Osteoblast (primary cell): Measurements from ENCODE around the gene DLK2. TPM values are rescaled to one million over a fixed set of nuclear protein-coding genes. Genes with fewer than 3 reads are reported as not detected.

ENCODE experiments used
- DNase-seq: peaks from one replicate; pipeline ENCODE4 v3.0.0; 2011; ENCODE audit warnings: low spot score, mixed read lengths; ENCODE audit not compliant: insufficient read length; ENCODE audit errors: missing footprints
- H2AFZ ChIP-seq: 2 replicates; pipeline ENCODE4 v1.6.0; 2011; ENCODE audit warnings: mild to moderate bottlenecking, low read length
- H3K27ac ChIP-seq: 2 replicates; pipeline ENCODE4 v1.5.1; 2011; ENCODE audit warnings: mild to moderate bottlenecking, low read depth, low read length, moderate library complexity
- H3K27me3 ChIP-seq: 2 replicates; pipeline ENCODE4 v1.6.0; 2012; ENCODE audit warnings: mild to moderate bottlenecking, control low read depth, inconsistent platforms, low read length, moderate library complexity; ENCODE audit not compliant: insufficient read depth
- H3K36me3 ChIP-seq: 2 replicates; pipeline ENCODE4 v1.5.1; 2011; ENCODE audit warnings: mild to moderate bottlenecking, low read length, control low read depth, moderate library complexity; ENCODE audit not compliant: insufficient read depth
- H3K4me1 ChIP-seq: 2 replicates; pipeline ENCODE4 v1.5.1; 2011; ENCODE audit warnings: mild to moderate bottlenecking, low read length, control low read depth, moderate library complexity; ENCODE audit not compliant: insufficient read depth
- H3K4me2 ChIP-seq: 2 replicates; pipeline ENCODE4 v1.6.0; 2011; ENCODE audit warnings: mild to moderate bottlenecking, low read length; ENCODE audit not compliant: insufficient read depth
- H3K4me3 ChIP-seq: fragments of 200-600 bp; sonication (generic); 3 replicates; pipeline ENCODE4 v1.5.1; 2012; ENCODE audit warnings: mild to moderate bottlenecking, low read length, inconsistent platforms; ENCODE audit not compliant: insufficient read depth
- H3K79me2 ChIP-seq: 2 replicates; pipeline ENCODE4 v1.6.0; 2012; ENCODE audit warnings: mild to moderate bottlenecking, low read length, control low read depth, inconsistent platforms; ENCODE audit not compliant: insufficient read depth
- H3K9me3 ChIP-seq: 2 replicates; pipeline ENCODE4 v1.5.1; 2011; ENCODE audit warnings: low read depth, low read length, control low read depth
- H4K20me1 ChIP-seq: 2 replicates; pipeline ENCODE4 v1.6.0; 2012; ENCODE audit warnings: mild to moderate bottlenecking, low read length, control low read depth; ENCODE audit not compliant: insufficient read depth
- CTCF ChIP-seq: IDR thresholded peaks from 2 replicates; pipeline ENCODE4 v1.5.1; 2011; ENCODE audit warnings: mild to moderate bottlenecking, low read depth, low read length, moderate library complexity; ENCODE audit errors: extremely low read depth
- total RNA-seq: library from RNA; depleted of rRNA; stranded (reverse); fragments of >200 nt; gene quantifications from 2 replicates; pipeline ENCODE4 v1.2.3, GENCODE V29; 2012

Gene DLK2
- total RNA-seq, 1 donor = not detected

GRCh38 chr6:43434001-43434840 lies 21.1 kb downstream of the DLK2 start:
- H3K27ac ChIP-seq = no peak overlapping the region
- H3K9me3 ChIP-seq = no peaks in the 10 kb centered on the region
- no peak overlapping the region for H3K4me3 ChIP-seq
- H3K36me3 ChIP-seq = peaks cover 51% of the 10 kb centered on the region
- H2AFZ ChIP-seq = no peak overlapping the region
- peaks cover 5% of the 10 kb centered on the region for H4K20me1 ChIP-seq
- no peak for TF ChIP-seq CTCF
- no peak overlapping the region for H3K4me2 ChIP-seq
- H3K27me3 ChIP-seq = no peaks in the 10 kb centered on the region
- peaks cover 22% of the 10 kb centered on the region for H3K79me2 ChIP-seq
- peak; percentile 38 for DNase-seq
- H3K4me1 ChIP-seq = peaks cover 15% of the 10 kb centered on the region

GRCh38 chr6:43433148-43433547 lies 22.2 kb downstream of the DLK2 start:
- peaks cover 24% of the 10 kb centered on the region for H3K4me1 ChIP-seq
- H3K79me2 ChIP-seq = peaks cover 32% of the 10 kb centered on the region
- H3K36me3 ChIP-seq = peaks cover 41% of the 10 kb centered on the region
- H3K4me3 ChIP-seq = no peak overlapping the region
- H3K27ac ChIP-seq = no peak overlapping the region
- H4K20me1 ChIP-seq = peaks cover 8% of the 10 kb centered on the region
- H3K27me3 ChIP-seq = no peaks in the 10 kb centered on the region
- no peaks in the 10 kb centered on the region for H3K9me3 ChIP-seq
- H3K4me2 ChIP-seq = no peak overlapping the region
- no peak for TF ChIP-seq CTCF
- no peak for DNase-seq
- H2AFZ ChIP-seq = no peak overlapping the region

GRCh38 chr6:43432009-43432945 lies 23.1 kb downstream of the DLK2 start:
- no peak for DNase-seq
- H4K20me1 ChIP-seq = peaks cover 8% of the 10 kb centered on the region
- H3K27ac ChIP-seq = no peak overlapping the region
- peaks cover 25% of the 10 kb centered on the region for H3K4me1 ChIP-seq
- no peaks in the 10 kb centered on the region for H3K27me3 ChIP-seq
- no peaks in the 10 kb centered on the region for H3K9me3 ChIP-seq
- no peak for TF ChIP-seq CTCF
- H3K4me3 ChIP-seq = no peak overlapping the region
- H2AFZ ChIP-seq = no peak overlapping the region
- H3K79me2 ChIP-seq = peaks cover 36% of the 10 kb centered on the region
- H3K36me3 ChIP-seq = peaks cover 37% of the 10 kb centered on the region
- no peak overlapping the region for H3K4me2 ChIP-seq

- Histone ChIP-seq H3K4me1 (peaks cover 10% of the 10 kb centered on the region), H3K4me2 (peak overlapping the region; percentile 95), H3K27me3 (no peaks in the 10 kb centered on the region), H3K4me3 (peak overlapping the region; percentile 88), H2AFZ (no peak overlapping the region), H3K27ac (peak overlapping the region; percentile 56), H3K79me2 (peaks cover 36% of the 10 kb centered on the region), H3K36me3 (peaks cover 23% of the 10 kb centered on the region), H3K9me3 (no peaks in the 10 kb centered on the region), H4K20me1 (peaks cover 8% of the 10 kb centered on the region)
- peak; percentile 86 for DNase-seq
- TF ChIP-seq CTCF = no peak
Observed at GRCh38 chr6:43428874-43429273, 26.5 kb downstream of the DLK2 start.
